ENCODE measurements around the gene IPCEF1.
A peak's percentile ranks its signal among the peaks of the same experiment; 100 is the strongest.

IPCEF1 gene

DNA sequence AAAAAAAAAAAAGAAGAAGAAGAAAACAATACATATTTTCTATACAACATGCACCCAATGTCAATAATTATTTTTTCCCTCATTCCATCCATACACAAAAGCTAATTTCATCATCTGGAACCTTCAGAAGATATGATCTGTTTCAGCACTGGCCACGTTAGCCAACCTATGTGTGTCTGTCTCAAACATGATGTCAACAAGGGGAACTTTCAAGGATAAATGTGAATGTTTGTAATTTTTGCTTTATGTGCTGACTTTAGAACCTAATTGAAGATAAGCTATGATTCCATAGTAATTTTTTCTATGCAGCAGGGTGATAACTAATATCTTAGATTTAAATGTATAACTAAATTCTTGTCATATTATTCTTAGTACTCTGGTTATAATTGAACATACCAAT lies 37.9 kb downstream of the IPCEF1 start:
- TF ChIP-seq, protein P1, sequence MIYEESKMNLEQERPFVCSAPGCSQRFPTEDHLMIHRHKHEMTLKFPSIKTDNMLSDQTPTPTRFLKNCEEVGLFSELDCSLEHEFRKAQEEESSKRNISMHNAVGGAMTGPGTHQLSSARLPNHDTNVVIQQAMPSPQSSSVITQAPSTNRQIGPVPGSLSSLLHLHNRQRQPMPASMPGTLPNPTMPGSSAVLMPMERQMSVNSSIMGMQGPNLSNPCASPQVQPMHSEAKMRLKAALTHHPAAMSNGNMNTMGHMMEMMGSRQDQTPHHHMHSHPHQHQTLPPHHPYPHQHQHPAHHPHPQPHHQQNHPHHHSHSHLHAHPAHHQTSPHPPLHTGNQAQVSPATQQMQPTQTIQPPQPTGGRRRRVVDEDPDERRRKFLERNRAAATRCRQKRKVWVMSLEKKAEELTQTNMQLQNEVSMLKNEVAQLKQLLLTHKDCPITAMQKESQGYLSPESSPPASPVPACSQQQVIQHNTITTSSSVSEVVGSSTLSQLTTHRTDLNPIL (CRISPR knock-in tag; IDR thresholded peaks at IDR 0.05; ENCODE audit: low read depth), result no peak
- TF ChIP-seq, protein P2, sequence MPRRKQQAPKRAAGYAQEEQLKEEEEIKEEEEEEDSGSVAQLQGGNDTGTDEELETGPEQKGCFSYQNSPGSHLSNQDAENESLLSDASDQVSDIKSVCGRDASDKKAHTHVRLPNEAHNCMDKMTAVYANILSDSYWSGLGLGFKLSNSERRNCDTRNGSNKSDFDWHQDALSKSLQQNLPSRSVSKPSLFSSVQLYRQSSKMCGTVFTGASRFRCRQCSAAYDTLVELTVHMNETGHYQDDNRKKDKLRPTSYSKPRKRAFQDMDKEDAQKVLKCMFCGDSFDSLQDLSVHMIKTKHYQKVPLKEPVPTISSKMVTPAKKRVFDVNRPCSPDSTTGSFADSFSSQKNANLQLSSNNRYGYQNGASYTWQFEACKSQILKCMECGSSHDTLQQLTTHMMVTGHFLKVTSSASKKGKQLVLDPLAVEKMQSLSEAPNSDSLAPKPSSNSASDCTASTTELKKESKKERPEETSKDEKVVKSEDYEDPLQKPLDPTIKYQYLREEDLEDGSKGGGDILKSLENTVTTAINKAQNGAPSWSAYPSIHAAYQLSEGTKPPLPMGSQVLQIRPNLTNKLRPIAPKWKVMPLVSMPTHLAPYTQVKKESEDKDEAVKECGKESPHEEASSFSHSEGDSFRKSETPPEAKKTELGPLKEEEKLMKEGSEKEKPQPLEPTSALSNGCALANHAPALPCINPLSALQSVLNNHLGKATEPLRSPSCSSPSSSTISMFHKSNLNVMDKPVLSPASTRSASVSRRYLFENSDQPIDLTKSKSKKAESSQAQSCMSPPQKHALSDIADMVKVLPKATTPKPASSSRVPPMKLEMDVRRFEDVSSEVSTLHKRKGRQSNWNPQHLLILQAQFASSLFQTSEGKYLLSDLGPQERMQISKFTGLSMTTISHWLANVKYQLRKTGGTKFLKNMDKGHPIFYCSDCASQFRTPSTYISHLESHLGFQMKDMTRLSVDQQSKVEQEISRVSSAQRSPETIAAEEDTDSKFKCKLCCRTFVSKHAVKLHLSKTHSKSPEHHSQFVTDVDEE (CRISPR knock-in tag; IDR thresholded peaks at IDR 0.05), result no peak
- TF ChIP-seq ESRRG (CRISPR knock-in tag; IDR thresholded peaks at IDR 0.05), result no peak
- TF ChIP-seq, protein P3, sequence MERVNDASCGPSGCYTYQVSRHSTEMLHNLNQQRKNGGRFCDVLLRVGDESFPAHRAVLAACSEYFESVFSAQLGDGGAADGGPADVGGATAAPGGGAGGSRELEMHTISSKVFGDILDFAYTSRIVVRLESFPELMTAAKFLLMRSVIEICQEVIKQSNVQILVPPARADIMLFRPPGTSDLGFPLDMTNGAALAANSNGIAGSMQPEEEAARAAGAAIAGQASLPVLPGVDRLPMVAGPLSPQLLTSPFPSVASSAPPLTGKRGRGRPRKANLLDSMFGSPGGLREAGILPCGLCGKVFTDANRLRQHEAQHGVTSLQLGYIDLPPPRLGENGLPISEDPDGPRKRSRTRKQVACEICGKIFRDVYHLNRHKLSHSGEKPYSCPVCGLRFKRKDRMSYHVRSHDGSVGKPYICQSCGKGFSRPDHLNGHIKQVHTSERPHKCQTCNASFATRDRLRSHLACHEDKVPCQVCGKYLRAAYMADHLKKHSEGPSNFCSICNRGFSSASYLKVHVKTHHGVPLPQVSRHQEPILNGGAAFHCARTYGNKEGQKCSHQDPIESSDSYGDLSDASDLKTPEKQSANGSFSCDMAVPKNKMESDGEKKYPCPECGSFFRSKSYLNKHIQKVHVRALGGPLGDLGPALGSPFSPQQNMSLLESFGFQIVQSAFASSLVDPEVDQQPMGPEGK (CRISPR knock-in tag; IDR thresholded peaks at IDR 0.05; ENCODE audit: borderline replicate concordance), result no peak
- no peak for TF ChIP-seq ARNTL (CRISPR knock-in tag; IDR thresholded peaks at IDR 0.05; ENCODE audit: borderline replicate concordance, low read depth)
- TF ChIP-seq PPARA (CRISPR knock-in tag; IDR thresholded peaks at IDR 0.05; ENCODE audit: borderline replicate concordance), result no peak
- no peak for TF ChIP-seq ZC3H10 (CRISPR knock-in tag; IDR thresholded peaks at IDR 0.05)
- TF ChIP-seq, protein P4, sequence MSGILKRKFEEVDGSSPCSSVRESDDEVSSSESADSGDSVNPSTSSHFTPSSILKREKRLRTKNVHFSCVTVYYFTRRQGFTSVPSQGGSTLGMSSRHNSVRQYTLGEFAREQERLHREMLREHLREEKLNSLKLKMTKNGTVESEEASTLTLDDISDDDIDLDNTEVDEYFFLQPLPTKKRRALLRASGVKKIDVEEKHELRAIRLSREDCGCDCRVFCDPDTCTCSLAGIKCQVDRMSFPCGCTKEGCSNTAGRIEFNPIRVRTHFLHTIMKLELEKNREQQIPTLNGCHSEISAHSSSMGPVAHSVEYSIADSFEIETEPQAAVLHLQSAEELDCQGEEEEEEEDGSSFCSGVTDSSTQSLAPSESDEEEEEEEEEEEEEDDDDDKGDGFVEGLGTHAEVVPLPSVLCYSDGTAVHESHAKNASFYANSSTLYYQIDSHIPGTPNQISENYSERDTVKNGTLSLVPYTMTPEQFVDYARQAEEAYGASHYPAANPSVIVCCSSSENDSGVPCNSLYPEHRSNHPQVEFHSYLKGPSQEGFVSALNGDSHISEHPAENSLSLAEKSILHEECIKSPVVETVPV (CRISPR knock-in tag; IDR thresholded peaks at IDR 0.05), result no peak
- no peak for TF ChIP-seq SNAI2 (CRISPR knock-in tag; IDR thresholded peaks at IDR 0.05)
- TF ChIP-seq, protein P5, sequence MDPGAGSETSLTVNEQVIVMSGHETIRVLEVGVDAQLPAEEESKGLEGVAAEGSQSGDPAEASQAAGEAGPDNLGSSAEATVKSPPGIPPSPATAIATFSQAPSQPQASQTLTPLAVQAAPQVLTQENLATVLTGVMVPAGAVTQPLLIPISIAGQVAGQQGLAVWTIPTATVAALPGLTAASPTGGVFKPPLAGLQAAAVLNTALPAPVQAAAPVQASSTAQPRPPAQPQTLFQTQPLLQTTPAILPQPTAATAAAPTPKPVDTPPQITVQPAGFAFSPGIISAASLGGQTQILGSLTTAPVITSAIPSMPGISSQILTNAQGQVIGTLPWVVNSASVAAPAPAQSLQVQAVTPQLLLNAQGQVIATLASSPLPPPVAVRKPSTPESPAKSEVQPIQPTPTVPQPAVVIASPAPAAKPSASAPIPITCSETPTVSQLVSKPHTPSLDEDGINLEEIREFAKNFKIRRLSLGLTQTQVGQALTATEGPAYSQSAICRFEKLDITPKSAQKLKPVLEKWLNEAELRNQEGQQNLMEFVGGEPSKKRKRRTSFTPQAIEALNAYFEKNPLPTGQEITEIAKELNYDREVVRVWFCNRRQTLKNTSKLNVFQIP (CRISPR knock-in tag; IDR thresholded peaks at IDR 0.05; ENCODE audit: borderline replicate concordance, low read depth), result no peak
- no peak for TF ChIP-seq GLIS3 (CRISPR knock-in tag; IDR thresholded peaks at IDR 0.05)
- TF ChIP-seq BACH2 (CRISPR knock-in tag; IDR thresholded peaks at IDR 0.05; ENCODE audit: borderline replicate concordance), result no peak
- no peak for TF ChIP-seq RARB (CRISPR knock-in tag; IDR thresholded peaks at IDR 0.05)
- no peak for TF ChIP-seq TCF4 (CRISPR knock-in tag; IDR thresholded peaks at IDR 0.05; ENCODE audit: borderline replicate concordance)
- TF ChIP-seq TOX (CRISPR knock-in tag; IDR thresholded peaks at IDR 0.05; ENCODE audit: borderline replicate concordance), result no peak
- TF ChIP-seq ZNF565 (CRISPR knock-in tag; conservative IDR thresholded peaks at IDR 0.05; ENCODE audit: low read depth), result no peak
- TF ChIP-seq OSR1 (CRISPR knock-in tag; IDR thresholded peaks at IDR 0.05), result no peak
- TF ChIP-seq CSDC2 (CRISPR knock-in tag; IDR thresholded peaks at IDR 0.05), result no peak
- no peak for TF ChIP-seq ZFP3 (CRISPR knock-in tag; IDR thresholded peaks at IDR 0.05)
- ATAC-seq, result peak; percentile 34

DNA sequence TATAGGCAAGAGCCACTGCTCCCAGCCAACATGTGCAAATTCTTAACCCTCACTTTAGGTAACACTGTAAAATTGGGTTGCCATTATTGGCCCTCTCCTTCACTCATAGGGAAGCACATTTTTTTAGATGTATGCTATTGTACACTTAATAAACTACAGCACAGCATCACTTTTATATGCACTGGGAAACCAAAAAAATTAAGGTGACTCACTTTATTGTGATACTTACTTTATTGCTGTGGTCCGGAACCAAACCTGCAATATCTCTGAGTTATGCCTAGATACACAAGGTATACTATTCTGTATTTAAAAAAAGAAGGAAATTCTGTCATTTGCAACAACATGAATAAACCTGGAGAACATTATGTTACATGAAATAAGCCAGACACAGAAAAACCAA lies 40.5 kb downstream of the IPCEF1 start:
- no peak for ATAC-seq
- TF ChIP-seq ESRRG (CRISPR knock-in tag; IDR thresholded peaks at IDR 0.05) (no peak), OSR1 (CRISPR knock-in tag; IDR thresholded peaks at IDR 0.05) (no peak), GLIS3 (CRISPR knock-in tag; IDR thresholded peaks at IDR 0.05) (no peak), ZNF565 (CRISPR knock-in tag; conservative IDR thresholded peaks at IDR 0.05; ENCODE audit: low read depth) (no peak), ARNTL (CRISPR knock-in tag; IDR thresholded peaks at IDR 0.05; ENCODE audit: borderline replicate concordance, low read depth) (no peak), TOX (CRISPR knock-in tag; IDR thresholded peaks at IDR 0.05; ENCODE audit: borderline replicate concordance) (no peak), ISL1 (CRISPR knock-in tag; IDR thresholded peaks at IDR 0.05) (no peak), ZC3H10 (CRISPR knock-in tag; IDR thresholded peaks at IDR 0.05) (no peak), ZFP30 (CRISPR knock-in tag; IDR thresholded peaks at IDR 0.05) (no peak), ZNF8 (CRISPR knock-in tag; IDR thresholded peaks at IDR 0.05) (no peak), BACH2 (CRISPR knock-in tag; IDR thresholded peaks at IDR 0.05; ENCODE audit: borderline replicate concordance) (no peak), PPARA (CRISPR knock-in tag; IDR thresholded peaks at IDR 0.05; ENCODE audit: borderline replicate concordance) (no peak), ZNF70 (CRISPR knock-in tag; IDR thresholded peaks at IDR 0.05) (no peak)
- TF ChIP-seq, protein P5 (CRISPR knock-in tag; IDR thresholded peaks at IDR 0.05; ENCODE audit: borderline replicate concordance, low read depth), result no peak
- TF ChIP-seq, protein P4 (CRISPR knock-in tag; IDR thresholded peaks at IDR 0.05), result no peak
- TF ChIP-seq, protein P3 (CRISPR knock-in tag; IDR thresholded peaks at IDR 0.05; ENCODE audit: borderline replicate concordance), result no peak
- TF ChIP-seq, protein P1 (CRISPR knock-in tag; IDR thresholded peaks at IDR 0.05; ENCODE audit: low read depth), result no peak
